Osteocyte (in vitro differentiated cells): ENCODE results near the gene SCGB1C2. TPM values are rescaled to one million over a fixed set of nuclear protein-coding genes. Genes with fewer than 3 reads are reported as not detected.
"Not testable (repeated sequence)": the region's sequence is repeated elsewhere in the genome, so short reads cannot be mapped to it uniquely, and the experiment has no call there.

Source experiments
- DNase-seq: peaks from one replicate; pipeline ENCODE4 v3.0.0; 2021; ENCODE audit warnings: mixed read lengths; ENCODE audit not compliant: unreplicated experiment; ENCODE audit errors: extremely low spot score
- H3K27ac Mint-ChIP-seq: one replicate; pipeline ENCODE4 v1.8.0; 2021; ENCODE audit warnings: mild to moderate bottlenecking, mixed read lengths; ENCODE audit not compliant: unreplicated experiment
- H3K27me3 Mint-ChIP-seq: one replicate; pipeline ENCODE4 v1.8.0; 2021; ENCODE audit warnings: mixed read lengths; ENCODE audit not compliant: unreplicated experiment
- H3K36me3 Mint-ChIP-seq: one replicate; pipeline ENCODE4 v1.8.0; 2021; ENCODE audit warnings: mixed read lengths; ENCODE audit not compliant: unreplicated experiment
- H3K4me1 Mint-ChIP-seq: one replicate; pipeline ENCODE4 v1.8.0; 2021; ENCODE audit warnings: mixed read lengths; ENCODE audit not compliant: unreplicated experiment
- H3K4me3 Mint-ChIP-seq: one replicate; pipeline ENCODE4 v1.8.0; 2021; ENCODE audit warnings: mild to moderate bottlenecking, moderate library complexity, mixed read lengths; ENCODE audit not compliant: unreplicated experiment
- H3K9me3 Mint-ChIP-seq: one replicate; pipeline ENCODE4 v1.8.0; 2021; ENCODE audit warnings: mixed read lengths; ENCODE audit not compliant: unreplicated experiment
- long read RNA-seq: library from polyadenylated mRNA; unstranded; transcript quantifications from one replicate; pipeline ENCODE4 v2.0.0, GENCODE V29; 2021
- total RNA-seq: library from RNA; stranded (reverse); gene quantifications from 2 replicates; pipeline ENCODE4 v1.2.1, GENCODE V29; 2021
- TF ChIP-seq, protein P1 (sequence below): fragments of 200-600 bp; sonication (generic); IDR thresholded peaks from 2 replicates; pipeline ENCODE4 v1.5.0; 2021; ENCODE audit warnings: antibody characterized with exemption, mild to moderate bottlenecking, moderate library complexity

Gene SCGB1C2
- total RNA-seq, result not detected in 2 replicates
- long read RNA-seq, result 0 reads

- not testable (repeated sequence) for H3K36me3 Mint-ChIP-seq, H3K27ac Mint-ChIP-seq, H3K4me3 Mint-ChIP-seq, H3K27me3 Mint-ChIP-seq, H3K4me1 Mint-ChIP-seq, H3K9me3 Mint-ChIP-seq
- DNase-seq, result peak; percentile 65
Observed at GRCh38 chr17:137166-137807, at the start of gene SCGB1C2. Gene SCGB1C2, plus strand, starts transcription at chr17:137569. Its CDS starts 22 bp downstream, at chr17:137591.

DNA sequence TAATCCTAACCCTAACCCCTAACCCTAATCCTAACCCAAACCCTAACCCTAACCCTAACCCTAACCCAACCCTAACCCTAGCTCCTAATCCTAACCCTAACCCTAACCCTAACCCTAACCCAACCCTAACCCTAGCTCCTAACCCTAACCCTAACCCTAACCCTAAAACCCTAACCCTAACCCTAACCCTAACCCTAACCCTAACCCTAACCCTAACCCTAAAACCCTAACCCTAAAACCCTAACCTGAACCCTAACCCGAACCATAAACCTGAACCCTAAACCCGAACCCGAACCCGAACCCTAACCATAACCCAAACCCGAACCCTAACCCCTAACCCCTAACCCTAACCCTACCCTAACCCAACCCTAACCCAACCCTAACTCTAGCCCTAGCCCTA lies 24.3 kb upstream of the SCGB1C2 start:
- H3K27ac Mint-ChIP-seq, DNase-seq, H3K9me3 Mint-ChIP-seq, H3K4me3 Mint-ChIP-seq, H3K4me1 Mint-ChIP-seq, H3K27me3 Mint-ChIP-seq, H3K36me3 Mint-ChIP-seq: not testable (repeated sequence)

GRCh38 chr17:118339-118917 lies 18.9 kb upstream of the SCGB1C2 start:
- H3K27ac Mint-ChIP-seq, DNase-seq, H3K4me3 Mint-ChIP-seq, H3K4me1 Mint-ChIP-seq, H3K27me3 Mint-ChIP-seq, H3K9me3 Mint-ChIP-seq, H3K36me3 Mint-ChIP-seq: not testable (repeated sequence)
- TF ChIP-seq, protein P1, sequence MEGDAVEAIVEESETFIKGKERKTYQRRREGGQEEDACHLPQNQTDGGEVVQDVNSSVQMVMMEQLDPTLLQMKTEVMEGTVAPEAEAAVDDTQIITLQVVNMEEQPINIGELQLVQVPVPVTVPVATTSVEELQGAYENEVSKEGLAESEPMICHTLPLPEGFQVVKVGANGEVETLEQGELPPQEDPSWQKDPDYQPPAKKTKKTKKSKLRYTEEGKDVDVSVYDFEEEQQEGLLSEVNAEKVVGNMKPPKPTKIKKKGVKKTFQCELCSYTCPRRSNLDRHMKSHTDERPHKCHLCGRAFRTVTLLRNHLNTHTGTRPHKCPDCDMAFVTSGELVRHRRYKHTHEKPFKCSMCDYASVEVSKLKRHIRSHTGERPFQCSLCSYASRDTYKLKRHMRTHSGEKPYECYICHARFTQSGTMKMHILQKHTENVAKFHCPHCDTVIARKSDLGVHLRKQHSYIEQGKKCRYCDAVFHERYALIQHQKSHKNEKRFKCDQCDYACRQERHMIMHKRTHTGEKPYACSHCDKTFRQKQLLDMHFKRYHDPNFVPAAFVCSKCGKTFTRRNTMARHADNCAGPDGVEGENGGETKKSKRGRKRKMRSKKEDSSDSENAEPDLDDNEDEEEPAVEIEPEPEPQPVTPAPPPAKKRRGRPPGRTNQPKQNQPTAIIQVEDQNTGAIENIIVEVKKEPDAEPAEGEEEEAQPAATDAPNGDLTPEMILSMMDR, result peak; percentile 53

DNA sequence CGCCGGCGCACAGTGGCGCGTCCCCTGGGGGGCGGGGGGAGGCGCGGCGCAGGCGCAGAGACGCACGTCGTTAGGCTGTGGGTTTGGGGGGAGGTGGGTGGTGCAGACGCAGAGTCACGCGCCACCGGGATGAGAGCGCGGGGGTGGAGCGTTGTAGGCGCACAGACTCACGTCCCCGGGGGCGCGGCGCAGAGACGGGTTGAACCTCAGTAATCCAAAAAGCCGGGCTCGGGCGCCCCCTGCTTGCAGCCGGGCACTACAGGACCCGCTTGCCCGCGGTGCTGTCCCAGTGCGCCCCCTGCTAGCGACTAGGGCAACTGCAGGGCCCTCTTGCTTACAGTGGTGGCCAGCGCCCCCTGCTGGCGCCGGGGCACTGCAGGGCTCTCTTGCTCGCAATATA lies 3.4 kb upstream of the SCGB1C2 start:
- not testable (repeated sequence) for H3K9me3 Mint-ChIP-seq

DNA sequence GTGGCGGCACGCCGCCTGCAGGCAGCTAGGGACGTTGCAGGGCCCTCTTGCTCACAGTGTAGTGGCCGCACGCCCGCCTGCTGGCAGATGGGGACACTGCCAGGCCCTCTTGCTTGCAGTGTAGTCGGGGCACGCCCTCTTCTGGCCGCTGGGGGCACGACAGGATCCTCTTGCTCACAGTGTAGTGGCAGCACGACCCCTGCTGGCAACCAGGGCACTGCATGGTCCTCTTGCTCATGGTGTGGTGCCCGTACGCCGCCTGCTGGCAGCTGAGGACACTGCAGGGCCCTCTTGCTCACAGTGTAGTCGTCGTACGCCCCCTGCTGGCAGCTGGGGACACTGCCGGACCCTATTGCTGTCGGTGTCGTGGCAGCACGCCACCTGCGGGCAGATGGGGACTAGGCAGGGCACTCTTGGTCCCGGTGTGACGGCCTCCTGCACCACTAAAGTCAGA lies 3.0 kb upstream of the SCGB1C2 start:
- H3K36me3 Mint-ChIP-seq, H3K4me1 Mint-ChIP-seq, H3K9me3 Mint-ChIP-seq, H3K4me3 Mint-ChIP-seq, H3K27me3 Mint-ChIP-seq, H3K27ac Mint-ChIP-seq: not testable (repeated sequence)
- peak; percentile 78 for DNase-seq
- TF ChIP-seq, protein P1, result peak; percentile 29

More for the DNA sequence above, 3.4 kb upstream of the SCGB1C2 start:
- DNase-seq, result peak; percentile 59
- H3K36me3 Mint-ChIP-seq, H3K4me1 Mint-ChIP-seq, H3K27ac Mint-ChIP-seq, H3K27me3 Mint-ChIP-seq, H3K4me3 Mint-ChIP-seq: not testable (repeated sequence)

DNA sequence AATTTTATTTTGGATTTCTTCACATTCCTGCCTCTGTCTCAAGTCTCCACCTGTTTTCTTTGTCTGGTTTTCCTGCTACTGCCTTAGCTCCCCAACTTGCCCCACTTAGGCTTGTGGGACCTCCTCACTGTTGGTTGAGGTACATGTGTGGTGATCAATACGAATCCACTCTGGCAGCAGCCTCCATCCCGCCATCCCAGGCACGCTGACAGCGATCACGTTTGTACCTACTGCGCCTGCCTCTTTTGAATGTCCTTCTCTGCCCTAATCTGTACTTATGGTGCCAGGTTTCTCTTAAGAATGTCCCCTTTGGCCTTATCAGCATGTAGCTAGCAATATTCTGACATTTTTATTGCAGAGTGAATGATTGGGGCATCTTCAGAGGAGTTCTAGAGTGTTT lies 2.3 kb upstream of the SCGB1C2 start:
- H3K36me3 Mint-ChIP-seq, H3K27ac Mint-ChIP-seq, H3K4me3 Mint-ChIP-seq, H3K9me3 Mint-ChIP-seq, H3K4me1 Mint-ChIP-seq, H3K27me3 Mint-ChIP-seq: not testable (repeated sequence)
- DNase-seq, result peak; percentile 36

GRCh38 chr17:135895-136294 lies 1.5 kb upstream of the SCGB1C2 start:
- not testable (repeated sequence) for H3K9me3 Mint-ChIP-seq, H3K4me1 Mint-ChIP-seq, H3K27me3 Mint-ChIP-seq

More at GRCh38 chr17:135895-136294, 1.5 kb upstream of the SCGB1C2 start:
- DNase-seq, H3K4me3 Mint-ChIP-seq, H3K27ac Mint-ChIP-seq, H3K36me3 Mint-ChIP-seq: not testable (repeated sequence)
